Activated CD4-positive, alpha-beta T cell treated with anti-CD3 and anti-CD28 coated beads, Interleukin-2, Interleukin-4, amounts not matched to agents 100 ng/mL and 50 ng/mL, durations not matched to agents 16 hours and 8 hours (primary cell): ENCODE measurements around the gene NAV3.
"Not testable (repeated sequence)": the region's sequence is repeated elsewhere in the genome, so short reads cannot be mapped to it uniquely, and the experiment has no call there.

ENCODE experiments used
- DNase-seq: peaks from one replicate; pipeline ENCODE4 v3.0.0-alpha.2; 2020; ENCODE audit warnings: low spot score

Gene NAV3

GRCh38 chr12:78257662-78258061, 427.0 kb downstream of the NAV3 start:
- DNase-seq = not testable (repeated sequence)

- no peak for DNase-seq
Observed at GRCh38 chr12:78260976-78261375, 430.3 kb downstream of the NAV3 start.

- DNase-seq = no peak
Observed at GRCh38 chr12:78261901-78262300, 431.2 kb downstream of the NAV3 start.
